OCI-LY7 (cell line): ENCODE measurements around the gene DUOXA1.

ENCODE experiments used
- EZH2phosphoT487 ChIP-seq: fragments of 200-600 bp; sonication (generic); IDR thresholded peaks from 2 replicates; pipeline ENCODE4 v1.6.1; 2018; ENCODE audit warnings: low read depth, borderline replicate concordance, mild to moderate bottlenecking, mixed run types, antibody characterized with exemption, low read length, moderate library complexity, mixed read lengths
- TF ChIP-seq, protein P1 (sequence below): fragments of 200-600 bp; sonication (generic); conservative IDR thresholded peaks from 2 replicates; pipeline ENCODE4 v1.5.1; 2014; ENCODE audit warnings: mild to moderate bottlenecking, antibody characterized with exemption, low read length, moderate library complexity, mixed read lengths

GRCh38 chr15:45149060-45149459 is 19.4 kb upstream of the DUOXA1 start:
- TF ChIP-seq, protein P1, sequence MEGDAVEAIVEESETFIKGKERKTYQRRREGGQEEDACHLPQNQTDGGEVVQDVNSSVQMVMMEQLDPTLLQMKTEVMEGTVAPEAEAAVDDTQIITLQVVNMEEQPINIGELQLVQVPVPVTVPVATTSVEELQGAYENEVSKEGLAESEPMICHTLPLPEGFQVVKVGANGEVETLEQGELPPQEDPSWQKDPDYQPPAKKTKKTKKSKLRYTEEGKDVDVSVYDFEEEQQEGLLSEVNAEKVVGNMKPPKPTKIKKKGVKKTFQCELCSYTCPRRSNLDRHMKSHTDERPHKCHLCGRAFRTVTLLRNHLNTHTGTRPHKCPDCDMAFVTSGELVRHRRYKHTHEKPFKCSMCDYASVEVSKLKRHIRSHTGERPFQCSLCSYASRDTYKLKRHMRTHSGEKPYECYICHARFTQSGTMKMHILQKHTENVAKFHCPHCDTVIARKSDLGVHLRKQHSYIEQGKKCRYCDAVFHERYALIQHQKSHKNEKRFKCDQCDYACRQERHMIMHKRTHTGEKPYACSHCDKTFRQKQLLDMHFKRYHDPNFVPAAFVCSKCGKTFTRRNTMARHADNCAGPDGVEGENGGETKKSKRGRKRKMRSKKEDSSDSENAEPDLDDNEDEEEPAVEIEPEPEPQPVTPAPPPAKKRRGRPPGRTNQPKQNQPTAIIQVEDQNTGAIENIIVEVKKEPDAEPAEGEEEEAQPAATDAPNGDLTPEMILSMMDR = no peak
- TF ChIP-seq EZH2phosphoT487 = no peak
